Esophagus squamous epithelium (tissue), 4 donors: ENCODE measurements around the gene GALK1.

Experiments used
- POLR2A ChIP-seq, 4 donors: fragments of 450-650 bp; IDR thresholded peaks; one replicate each; pipeline ENCODE4 v1.6.1; 2017; ENCODE audit warnings: antibody characterized with exemption in 4 of 4, mild to moderate bottlenecking in 4 of 4, moderate library complexity in 3 of 4
- TF ChIP-seq, protein P1 (sequence below), 6 experiments: fragments of 450-650 bp in 4 of 6; fragments of 200-600 bp in 2 of 6; sonication (generic) in 2 of 6; IDR thresholded peaks; one replicate each; pipeline ENCODE4 v1.5.1; 2016 to 2019; ENCODE audit warnings: antibody characterized with exemption in 6 of 6, mild to moderate bottlenecking in 4 of 6, moderate library complexity in 4 of 6

DNA sequence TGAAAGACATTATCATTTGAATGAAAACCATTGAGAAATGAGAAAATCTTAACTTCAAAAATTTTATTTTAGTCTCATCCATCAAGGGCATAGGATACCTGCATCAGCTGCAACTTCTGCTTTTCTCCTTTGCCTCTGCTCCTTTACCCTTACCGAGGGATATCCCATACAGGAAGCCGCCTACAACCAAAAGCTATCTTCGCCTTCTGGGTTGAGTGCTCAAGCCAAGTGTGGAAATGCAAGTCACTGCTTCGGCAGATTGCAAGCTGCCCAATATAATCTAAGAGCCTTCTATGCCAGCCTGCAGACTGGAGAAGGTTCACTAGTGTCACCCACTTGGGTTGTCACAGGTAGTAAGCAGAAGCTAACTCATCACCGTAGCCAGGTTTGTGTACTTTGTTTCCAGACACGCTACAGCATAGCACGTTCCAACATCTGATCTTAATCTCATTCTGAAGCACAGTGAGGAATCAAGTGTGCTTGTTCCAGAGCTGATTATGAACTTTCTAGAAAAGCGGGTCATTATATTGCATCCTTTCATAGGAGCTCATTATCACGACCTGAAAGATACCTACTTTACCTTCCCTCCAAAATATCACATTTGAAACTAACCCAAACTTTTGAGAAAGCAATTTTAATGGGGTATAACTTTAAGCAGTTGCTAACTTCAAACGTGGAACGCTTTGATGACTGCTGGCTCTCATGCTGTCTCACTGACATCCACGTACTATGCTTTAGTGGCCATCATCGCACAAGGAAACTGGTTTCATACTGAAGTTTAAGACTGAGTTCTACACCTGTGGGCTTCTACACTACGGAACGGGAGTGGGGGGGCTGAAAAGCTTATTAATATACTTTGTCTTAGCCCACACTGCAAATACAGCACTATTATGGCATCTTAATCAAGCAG is 11.6 kb upstream of the GALK1 start:
- TF ChIP-seq, protein P1, sequence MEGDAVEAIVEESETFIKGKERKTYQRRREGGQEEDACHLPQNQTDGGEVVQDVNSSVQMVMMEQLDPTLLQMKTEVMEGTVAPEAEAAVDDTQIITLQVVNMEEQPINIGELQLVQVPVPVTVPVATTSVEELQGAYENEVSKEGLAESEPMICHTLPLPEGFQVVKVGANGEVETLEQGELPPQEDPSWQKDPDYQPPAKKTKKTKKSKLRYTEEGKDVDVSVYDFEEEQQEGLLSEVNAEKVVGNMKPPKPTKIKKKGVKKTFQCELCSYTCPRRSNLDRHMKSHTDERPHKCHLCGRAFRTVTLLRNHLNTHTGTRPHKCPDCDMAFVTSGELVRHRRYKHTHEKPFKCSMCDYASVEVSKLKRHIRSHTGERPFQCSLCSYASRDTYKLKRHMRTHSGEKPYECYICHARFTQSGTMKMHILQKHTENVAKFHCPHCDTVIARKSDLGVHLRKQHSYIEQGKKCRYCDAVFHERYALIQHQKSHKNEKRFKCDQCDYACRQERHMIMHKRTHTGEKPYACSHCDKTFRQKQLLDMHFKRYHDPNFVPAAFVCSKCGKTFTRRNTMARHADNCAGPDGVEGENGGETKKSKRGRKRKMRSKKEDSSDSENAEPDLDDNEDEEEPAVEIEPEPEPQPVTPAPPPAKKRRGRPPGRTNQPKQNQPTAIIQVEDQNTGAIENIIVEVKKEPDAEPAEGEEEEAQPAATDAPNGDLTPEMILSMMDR (IDR thresholded peaks at IDR 0.05) = peak in 1 of 6 experiments; percentile 2
- TF ChIP-seq POLR2A (IDR thresholded peaks at IDR 0.05) = no peak
